Right atrium auricular region (tissue), 2 donors: Measurements from ENCODE around the gene TTBK2. TPM values are rescaled to one million over a fixed set of nuclear protein-coding genes. Genes with fewer than 3 reads are reported as not detected.

Source experiments
- DNase-seq: peaks from one replicate; pipeline ENCODE4 v3.0.0-alpha.2; 2019; ENCODE audit warnings: low spot score
- H3K27ac ChIP-seq, 2 donors: fragments of 200-600 bp; sonication (generic); 1 replicate in 1 of 2; 2 replicates in 1 of 2; pipeline ENCODE4 v1.5.1; 2016 to 2019
- H3K27me3 ChIP-seq, 2 donors: fragments of 200-600 bp; sonication (generic); one replicate each; pipeline versions ENCODE4 v1.5.1 to v1.6.0; 2017 to 2019
- H3K36me3 ChIP-seq: fragments of 200-600 bp; sonication (generic); one replicate; pipeline ENCODE4 v1.5.1; 2016
- H3K4me1 ChIP-seq, 2 donors: fragments of 200-600 bp; sonication (generic); one replicate each; pipeline versions ENCODE4 v1.5.1 to v1.6.0; 2017 to 2019
- H3K4me3 ChIP-seq, 2 donors: fragments of 200-600 bp; sonication (generic); 1 replicate in 1 of 2; 2 replicates in 1 of 2; pipeline ENCODE4 v1.5.1; 2017 to 2019; ENCODE audit warnings: mild to moderate bottlenecking in 1 of 2, moderate library complexity in 1 of 2
- H3K9me3 ChIP-seq, 2 donors: fragments of 200-600 bp; sonication (generic); one replicate each; pipeline ENCODE4 v1.5.1; 2019
- CTCF ChIP-seq, 2 donors: fragments of 200-600 bp; sonication (generic); IDR thresholded peaks; one replicate each; pipeline ENCODE4 v1.5.1; 2019; ENCODE audit warnings: antibody characterized with exemption in 2 of 2
- total RNA-seq, 2 donors: library from RNA; depleted of rRNA; stranded (reverse); fragments of >200 nt; gene quantifications; one replicate each; pipeline ENCODE4 v1.1.0, GENCODE V29; 2016

TTBK2 gene
- total RNA-seq, 2 donors from 2014 or later = 16.3 to 19.7 TPM

- no peak overlapping the region for H3K4me3 ChIP-seq
- H3K36me3 ChIP-seq = peaks cover 4% of the 10 kb centered on the region
- no peak overlapping the region for H3K27ac ChIP-seq
- peaks cover 0 to 26% of the 10 kb centered on the region in 2 donors for H3K9me3 ChIP-seq
- no peak for TF ChIP-seq CTCF (IDR thresholded peaks at IDR 0.05)
- H3K4me1 ChIP-seq = no peaks in the 10 kb centered on the region
- DNase-seq = no peak
- H3K27me3 ChIP-seq = no peaks in the 10 kb centered on the region
Measured at GRCh38 chr15:42760759-42761158, 159.8 kb downstream of the TTBK2 start.

GRCh38 chr15:42759093-42759492 lies 161.5 kb downstream of the TTBK2 start:
- no peak for DNase-seq
- Histone ChIP-seq H3K27ac (no peak overlapping the region), H3K9me3 (peaks cover 0 to 21% of the 10 kb centered on the region in 2 donors), H3K4me3 (no peak overlapping the region), H3K4me1 (no peaks in the 10 kb centered on the region), H3K27me3 (no peaks in the 10 kb centered on the region), H3K36me3 (peaks cover 4% of the 10 kb centered on the region)
- no peak for TF ChIP-seq CTCF (IDR thresholded peaks at IDR 0.05)

- Histone ChIP-seq H3K27ac (no peak overlapping the region), H3K27me3 (no peaks in the 10 kb centered on the region), H3K4me3 (no peak overlapping the region), H3K36me3 (peaks cover 26% of the 10 kb centered on the region), H3K9me3 (peaks cover 0 to 4% of the 10 kb centered on the region in 2 donors), H3K4me1 (no peaks in the 10 kb centered on the region)
- DNase-seq = no peak
- no peak for TF ChIP-seq CTCF (IDR thresholded peaks at IDR 0.05)
Measured at GRCh38 chr15:42750306-42750705, 170.3 kb downstream of the TTBK2 start.

GRCh38 chr15:42749266-42749665 lies 171.3 kb downstream of the TTBK2 start:
- Histone ChIP-seq H3K4me3 (no peak overlapping the region), H3K36me3 (peaks cover 27% of the 10 kb centered on the region), H3K27ac (no peak overlapping the region)

GRCh38 chr15:42744195-42744594 lies 176.4 kb downstream of the TTBK2 start:
- DNase-seq = no peak
- Histone ChIP-seq H3K4me1 (no peaks in the 10 kb centered on the region), H3K36me3 (peaks cover 7% of the 10 kb centered on the region), H3K4me3 (no peak overlapping the region), H3K9me3 (no peaks in the 10 kb centered on the region), H3K27ac (no peak overlapping the region), H3K27me3 (no peaks in the 10 kb centered on the region)
- TF ChIP-seq CTCF (IDR thresholded peaks at IDR 0.05) = no peak

More at GRCh38 chr15:42749266-42749665, 171.3 kb downstream of the TTBK2 start:
- TF ChIP-seq CTCF (IDR thresholded peaks at IDR 0.05) = no peak
- no peaks in the 10 kb centered on the region for H3K4me1 ChIP-seq
- no peak for DNase-seq
- peaks cover 0 to 4% of the 10 kb centered on the region in 2 donors for H3K9me3 ChIP-seq
- H3K27me3 ChIP-seq = no peaks in the 10 kb centered on the region

- H3K36me3 ChIP-seq = peaks cover 7% of the 10 kb centered on the region
- no peak overlapping the region for H3K4me3 ChIP-seq
- DNase-seq = no peak
- H3K27ac ChIP-seq = peak overlapping the region in 1 of 2 donors; percentile 11
- no peak for TF ChIP-seq CTCF (IDR thresholded peaks at IDR 0.05)
- H3K4me1 ChIP-seq = peaks cover 0 to 5% of the 10 kb centered on the region in 2 donors
- no peaks in the 10 kb centered on the region for H3K27me3 ChIP-seq
- H3K9me3 ChIP-seq = no peaks in the 10 kb centered on the region
Measured at GRCh38 chr15:42742149-42742548, 178.4 kb downstream of the TTBK2 start.
